22Rv1 (cell line): ENCODE data around the gene ABHD17C.

ENCODE experiments used
- H3K27ac ChIP-seq: fragments of 450-650 bp; 2 replicates; pipeline ENCODE4 v1.5.1; 2017
- CTCF ChIP-seq: fragments of 450-650 bp; IDR thresholded peaks from 2 replicates; pipeline ENCODE4 v1.5.1; 2017; ENCODE audit warnings: mild to moderate bottlenecking
- ZFX ChIP-seq: fragments of 450-650 bp; IDR thresholded peaks from 2 replicates; pipeline ENCODE4 v1.6.1; 2017; ENCODE audit warnings: antibody characterized with exemption, borderline replicate concordance

The ABHD17C gene

GRCh38 chr15:80773122-80773551 lies 78.0 kb downstream of the ABHD17C start:
- H3K27ac ChIP-seq, result no peak overlapping the region
- TF ChIP-seq CTCF (no peak), ZFX (no peak)

GRCh38 chr15:80773792-80774352 lies 78.8 kb downstream of the ABHD17C start:
- H3K27ac ChIP-seq, result no peak overlapping the region
- TF ChIP-seq ZFX (no peak), CTCF (no peak)

DNA sequence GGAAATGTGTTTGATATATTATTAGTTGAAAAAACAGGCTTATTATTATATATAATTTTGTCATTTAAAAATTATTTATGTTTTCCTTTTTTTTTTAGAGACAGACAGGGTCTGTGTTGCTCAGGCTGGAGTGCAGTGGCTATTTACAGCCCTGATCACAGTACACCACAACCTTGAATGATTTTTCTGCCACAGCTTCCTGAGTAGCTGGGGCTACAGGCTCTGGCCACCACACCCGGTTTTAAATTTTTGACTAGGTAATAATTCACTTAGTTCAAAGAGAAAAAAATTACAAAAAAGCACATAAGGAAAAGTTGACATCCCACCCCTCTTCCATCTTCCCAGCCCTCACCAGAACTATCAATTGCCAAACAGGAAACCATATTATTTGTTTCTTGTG lies 79.4 kb downstream of the ABHD17C start:
- TF ChIP-seq CTCF (no peak), ZFX (no peak)
- H3K27ac ChIP-seq, result no peak overlapping the region

DNA sequence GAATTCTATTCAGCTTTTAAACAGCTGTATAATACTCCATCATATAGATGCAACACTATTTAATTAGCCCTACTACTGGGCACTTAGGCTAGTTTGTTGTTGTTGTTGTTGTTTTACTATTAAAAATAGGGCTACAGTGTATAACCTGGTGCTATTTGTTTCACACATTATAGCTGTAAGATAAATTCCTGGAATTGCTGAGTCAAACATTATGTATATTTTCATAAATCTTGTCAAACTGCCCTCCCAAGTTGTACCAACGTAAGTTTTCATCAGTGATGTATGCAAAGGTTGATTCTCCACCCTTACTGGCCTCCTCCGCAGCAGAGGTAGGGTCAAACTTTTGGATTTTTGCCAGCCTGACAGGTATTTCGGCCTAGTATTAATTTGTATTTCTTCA lies 80.2 kb downstream of the ABHD17C start:
- TF ChIP-seq ZFX, result no peak
- TF ChIP-seq CTCF, result no peak

GRCh38 chr15:80776420-80777045 lies 81.4 kb downstream of the ABHD17C start:
- TF ChIP-seq ZFX (no peak), CTCF (peak; percentile 95)
- H3K27ac ChIP-seq, result no peak overlapping the region

More for the DNA sequence above, 80.2 kb downstream of the ABHD17C start:
- H3K27ac ChIP-seq, result no peak overlapping the region

GRCh38 chr15:80777137-80777536 lies 82.0 kb downstream of the ABHD17C start:
- H3K27ac ChIP-seq, result no peak overlapping the region; the same call in 1 of the 2 replicates
- TF ChIP-seq CTCF (no peak), ZFX (no peak)

- H3K27ac ChIP-seq, result no peak overlapping the region
- no peak for TF ChIP-seq CTCF
- TF ChIP-seq ZFX, result no peak
Measured at GRCh38 chr15:80777826-80778620, 82.9 kb downstream of the ABHD17C start.
